ENCODE measurements around the gene KRT2. TPM values are rescaled to one million over a fixed set of nuclear protein-coding genes. Genes with fewer than 3 reads are reported as not detected.

Gene KRT2
- total RNA-seq, 2 donors from 2014 or later, result 1.4 TPM; not detected in 1

GRCh38 chr12:52689239-52689638 lies 37.2 kb upstream of the KRT2 start:
- no peak for DNase-seq (ENCODE audit: low spot score)
- ATAC-seq (ENCODE audit: insufficient number of reproducible peaks, low FRiP score, low read depth), result no peak
- no peaks in the 10 kb centered on the region for H3K9me3 ChIP-seq
- H3K36me3 ChIP-seq, result no peaks in the 10 kb centered on the region
- H3K27me3 ChIP-seq (replicated peaks; ENCODE audit: insufficient read depth), result no peaks in the 10 kb centered on the region
- H3K4me3 ChIP-seq, result no peak overlapping the region
- no peak overlapping the region for H3K27ac ChIP-seq
- H3K4me1 ChIP-seq (ENCODE audit: control insufficient read depth in 1 of 2, low read depth in 2 of 2), result peaks cover 0 to 8% of the 10 kb centered on the region in 2 donors
- TF ChIP-seq CTCF (IDR thresholded peaks at IDR 0.05), result no peak

- Histone ChIP-seq H3K4me3 (no peak overlapping the region), H3K4me1 (ENCODE audit: control insufficient read depth in 1 of 2, low read depth in 2 of 2) (peaks cover 0 to 8% of the 10 kb centered on the region in 2 donors), H3K27me3 (replicated peaks; ENCODE audit: insufficient read depth) (no peaks in the 10 kb centered on the region), H3K36me3 (no peaks in the 10 kb centered on the region), H3K27ac (no peak overlapping the region), H3K9me3 (no peaks in the 10 kb centered on the region)
- ATAC-seq (ENCODE audit: insufficient number of reproducible peaks, low FRiP score, low read depth) (no peak), DNase-seq (ENCODE audit: low spot score) (no peak)
- no peak for TF ChIP-seq CTCF (IDR thresholded peaks at IDR 0.05)
Observed at GRCh38 chr12:52688481-52688880, 36.5 kb upstream of the KRT2 start.

GRCh38 chr12:52687497-52688385 lies 35.7 kb upstream of the KRT2 start:
- Histone ChIP-seq H3K4me1 (ENCODE audit: control insufficient read depth in 1 of 2, low read depth in 2 of 2) (peaks cover 0 to 8% of the 10 kb centered on the region in 2 donors), H3K4me3 (no peak overlapping the region), H3K36me3 (no peaks in the 10 kb centered on the region), H3K9me3 (no peaks in the 10 kb centered on the region), H3K27me3 (replicated peaks; ENCODE audit: insufficient read depth) (no peaks in the 10 kb centered on the region), H3K27ac (no peak overlapping the region)
- DNase-seq (ENCODE audit: low spot score) (no peak), ATAC-seq (ENCODE audit: insufficient number of reproducible peaks, low FRiP score, low read depth) (no peak)
- TF ChIP-seq CTCF (IDR thresholded peaks at IDR 0.05), result no peak

- Histone ChIP-seq H3K36me3 (no peaks in the 10 kb centered on the region), H3K4me1 (ENCODE audit: control insufficient read depth in 1 of 2, low read depth in 2 of 2) (peaks cover 0 to 8% of the 10 kb centered on the region in 2 donors), H3K4me3 (no peak overlapping the region), H3K27ac (no peak overlapping the region), H3K9me3 (no peaks in the 10 kb centered on the region), H3K27me3 (replicated peaks; ENCODE audit: insufficient read depth) (no peaks in the 10 kb centered on the region)
- no peak for TF ChIP-seq CTCF (IDR thresholded peaks at IDR 0.05)
- ATAC-seq (ENCODE audit: insufficient number of reproducible peaks, low FRiP score, low read depth), result no peak
- no peak for DNase-seq (ENCODE audit: low spot score)
Observed at GRCh38 chr12:52686756-52687487, 34.9 kb upstream of the KRT2 start.

GRCh38 chr12:52686063-52686462 lies 34.1 kb upstream of the KRT2 start:
- DNase-seq (ENCODE audit: low spot score), result no peak
- Histone ChIP-seq H3K9me3 (no peaks in the 10 kb centered on the region), H3K4me3 (no peak overlapping the region), H3K27ac (no peak overlapping the region), H3K4me1 (ENCODE audit: control insufficient read depth in 1 of 2, low read depth in 2 of 2) (peaks cover 0 to 4% of the 10 kb centered on the region in 2 donors), H3K27me3 (replicated peaks; ENCODE audit: insufficient read depth) (no peaks in the 10 kb centered on the region), H3K36me3 (no peaks in the 10 kb centered on the region)
- TF ChIP-seq CTCF (IDR thresholded peaks at IDR 0.05), result no peak
- no peak for ATAC-seq (ENCODE audit: insufficient number of reproducible peaks, low FRiP score, low read depth)

Data from thoracic aorta (tissue), 2 donors.